BJ (cell line): ENCODE data around the gene TULP3. TPM values are rescaled to one million over a fixed set of nuclear protein-coding genes. Genes with fewer than 3 reads are reported as not detected.

Source experiments
- CTCF ChIA-PET: fragments of 350-600 bp; formaldehyde crosslinking; extraction: SDS; loops from one replicate; lab custom pipeline; 2021; ENCODE audit warnings: antibody characterized with exemption, inconsistent platforms; lab: Yijun Ruan, JAX
- POLR2A ChIA-PET: fragments of 300-600 bp; sonication (Branson Sonifier 250); formaldehyde crosslinking; extraction: SDS; loops from one replicate; lab custom pipeline; 2021; ENCODE audit warnings: antibody characterized with exemption; lab: Charles Lee
- DNase-seq: peaks from one replicate; pipeline ENCODE4 v3.0.0-alpha.2; 2011; ENCODE audit warnings: low read depth
- H3K27me3 ChIP-seq: 2 replicates; pipeline ENCODE4 v1.6.0; 2011; ENCODE audit warnings: low read length; ENCODE audit not compliant: control insufficient read depth, insufficient read depth
- H3K36me3 ChIP-seq: 2 replicates; pipeline ENCODE4 v1.5.1; 2011; ENCODE audit warnings: low read length; ENCODE audit not compliant: control insufficient read depth, insufficient read depth
- H3K4me3 ChIP-seq: 2 replicates; pipeline ENCODE4 v1.5.1; 2011; ENCODE audit warnings: low read depth, mild to moderate bottlenecking, control low read depth, low read length
- CTCF ChIP-seq: IDR thresholded peaks from 2 replicates; pipeline ENCODE4 v1.5.1; 2011; ENCODE audit warnings: low read depth, mild to moderate bottlenecking, control low read depth, inconsistent platforms, low read length, moderate library complexity; ENCODE audit not compliant: insufficient read depth
- polyA plus RNA-seq: library from polyadenylated mRNA; depleted of rRNA; stranded (reverse); fragments of >200 nt; gene quantifications from 2 replicates; pipeline ENCODE4 v1.2.3, GENCODE V29; 2011

TULP3 gene
- polyA plus RNA-seq, 1 experiment, result 43.7 TPM

- ChIA-PET CTCF (no interaction called here), POLR2A (no interaction called here)
- no peaks in the 10 kb centered on the region; the same call in 1 of the 2 replicates for H3K36me3 ChIP-seq
- no peak for DNase-seq
- peak within 1 kb of the TSS; percentile 79 for H3K4me3 ChIP-seq
- TF ChIP-seq CTCF, result no peak
- H3K27me3 ChIP-seq, result no peaks in the 10 kb centered on the region
Observed at GRCh38 chr12:2959192-2959504, 68.5 kb downstream of the TULP3 start, which contains the start of gene TEAD4. Gene TEAD4, plus strand, starts transcription at chr12:2959397.

- no peak for DNase-seq
- peak overlapping the region; percentile 79 for H3K4me3 ChIP-seq
- H3K36me3 ChIP-seq, result no peaks in the 10 kb centered on the region; the same call in 1 of the 2 replicates
- no peak for TF ChIP-seq CTCF
- POLR2A ChIA-PET, result no interaction called here
- no peaks in the 10 kb centered on the region for H3K27me3 ChIP-seq
- CTCF ChIA-PET, result interaction anchor here (0.8 kb wide), 1 partner anchor 79 kb away, joined by 3 read pairs; no protein-coding TSS in a partner anchor
Observed at GRCh38 chr12:2959505-2960389, 69.1 kb downstream of the TULP3 start.

GRCh38 chr12:2960390-2960956 lies 69.8 kb downstream of the TULP3 start:
- Histone ChIP-seq H3K27me3 (no peaks in the 10 kb centered on the region), H3K4me3 (peak overlapping the region; percentile 79), H3K36me3 (no peaks in the 10 kb centered on the region; the same call in 1 of the 2 replicates)
- ChIA-PET CTCF (interaction anchor here (0.8 to 1.4 kb wide), 2 partner anchors 74 to 79 kb away, joined by 3 to 9 read pairs; no protein-coding TSS in a partner anchor), POLR2A (no interaction called here)
- TF ChIP-seq CTCF, result no peak
- no peak for DNase-seq

- POLR2A ChIA-PET, result no interaction called here
- CTCF ChIA-PET, result interaction anchor here (1.4 to 1.6 kb wide), 2 partner anchors 73 to 81 kb away, joined by 4 to 9 read pairs; no protein-coding TSS in a partner anchor
- no peaks in the 10 kb centered on the region for H3K27me3 ChIP-seq
- DNase-seq, result no peak
- H3K36me3 ChIP-seq, result no peaks in the 10 kb centered on the region; the same call in 1 of the 2 replicates
- TF ChIP-seq CTCF, result no peak
- H3K4me3 ChIP-seq, result peak overlapping the region; percentile 79
Observed at GRCh38 chr12:2960996-2961616, 70.4 kb downstream of the TULP3 start.

GRCh38 chr12:2961705-2962104 lies 71.0 kb downstream of the TULP3 start:
- ChIA-PET CTCF (interaction anchor here (1.4 to 1.6 kb wide), 2 partner anchors 72 to 80 kb away, joined by 4 to 9 read pairs; no protein-coding TSS in a partner anchor), POLR2A (no interaction called here)
- H3K4me3 ChIP-seq, result no peak overlapping the region
- no peaks in the 10 kb centered on the region; the same call in 1 of the 2 replicates for H3K36me3 ChIP-seq
- H3K27me3 ChIP-seq, result no peaks in the 10 kb centered on the region
- no peak for DNase-seq
- TF ChIP-seq CTCF, result no peak
